Endothelial cell of umbilical vein (primary cell): ENCODE measurements around the gene TRAPPC2L. TPM values are rescaled to one million over a fixed set of nuclear protein-coding genes. Genes with fewer than 3 reads are reported as not detected.

Experiments
- BruUV-seq: library from RNA; stranded (reverse); fragments of 400-500 nt; replicated peaks from 2 replicates; lab custom pipeline; 2021; lab: Mats Ljungman, UMichigan
- CTCF ChIA-PET: fragments of 300-600, 350-600 bp; sonication (Branson Sonifier 250); formaldehyde crosslinking; loops from one replicate; lab custom pipeline; 2021; ENCODE audit warnings: antibody characterized with exemption, inconsistent platforms; lab: Charles Lee
- POLR2A ChIA-PET: fragments of 300-600, 350-600 bp; sonication (Branson Sonifier 250); formaldehyde crosslinking; loops from one replicate; lab custom pipeline; 2021; ENCODE audit warnings: antibody characterized with exemption, inconsistent platforms; lab: Charles Lee
- DNase-seq: peaks from one replicate; pipeline ENCODE4 v3.0.0-alpha.2; 2011; ENCODE audit warnings: low read depth, low spot score
- FAIRE-seq: peaks from 2 replicates; lab custom pipeline; 2011; peaks lifted over from hg19 to GRCh38; lab: Jason Lieb, UNC
- H2AFZ ChIP-seq: 2 replicates; pipeline ENCODE4 v1.6.0; 2012; ENCODE audit warnings: low read depth, low read length, control low read depth, inconsistent platforms
- H3K27ac ChIP-seq: 2 replicates; pipeline ENCODE4 v1.5.1; 2011; ENCODE audit warnings: low read depth, mild to moderate bottlenecking, control low read depth, low read length, moderate library complexity; ENCODE audit not compliant: insufficient read depth
- H3K27me3 ChIP-seq, 2 experiments: 2 replicates each; pipeline versions ENCODE4 v1.6.0 to v1.6.1; 2011; ENCODE audit warnings: low read length in 2 of 2, mixed read lengths in 1 of 2; ENCODE audit not compliant: control insufficient read depth in 2 of 2, insufficient read depth in 2 of 2
- H3K36me3 ChIP-seq, 2 experiments: 2 replicates in 1 of 2; 3 replicates in 1 of 2; pipeline ENCODE4 v1.5.1; 2011; ENCODE audit warnings: low read length in 2 of 2, mild to moderate bottlenecking in 1 of 2, moderate library complexity in 1 of 2; ENCODE audit not compliant: control insufficient read depth in 2 of 2, insufficient read depth in 2 of 2; ENCODE audit errors: extremely low read depth in 1 of 2
- H3K4me1 ChIP-seq: 3 replicates; pipeline ENCODE4 v1.5.1; 2011; ENCODE audit warnings: mild to moderate bottlenecking, low read length; ENCODE audit not compliant: control insufficient read depth, insufficient read depth; ENCODE audit errors: extremely low read depth
- H3K4me2 ChIP-seq: 2 replicates; pipeline ENCODE4 v1.6.1; 2011; ENCODE audit warnings: low read length, control low read depth, mixed read lengths; ENCODE audit not compliant: insufficient read depth
- H3K4me3 ChIP-seq, 3 experiments: fragments of 200-600 bp in 1 of 3; sonication (generic), shearing (Covaris generic) in 1 of 3; replicated peaks in 1 of 3; 2 replicates each; pipeline ENCODE4 v1.5.1; 2011 to 2016; ENCODE audit warnings: control low read depth in 3 of 3, low read length in 3 of 3, mild to moderate bottlenecking in 2 of 3, inconsistent platforms in 1 of 3, low read depth in 1 of 3, moderate library complexity in 1 of 3; ENCODE audit not compliant: insufficient read depth in 1 of 3
- H3K79me2 ChIP-seq: 2 replicates; pipeline ENCODE4 v1.6.0; 2012; ENCODE audit warnings: low read length, inconsistent platforms; ENCODE audit not compliant: control insufficient read depth, insufficient read depth
- H3K9ac ChIP-seq: replicated peaks from 2 replicates; pipeline ENCODE3; 2011; ENCODE audit warnings: low read length, control low read depth; ENCODE audit not compliant: insufficient read depth; ENCODE audit errors: extremely low read depth
- H3K9me1 ChIP-seq: replicated peaks from 3 replicates; pipeline ENCODE4 v1.6.0; 2011; ENCODE audit warnings: mild to moderate bottlenecking, low read length; ENCODE audit not compliant: control insufficient read depth, insufficient read depth; ENCODE audit errors: extremely low read depth
- H3K9me3 ChIP-seq: replicated peaks from 2 replicates; pipeline ENCODE4 v1.5.1; 2012; ENCODE audit warnings: low read length, inconsistent platforms; ENCODE audit not compliant: control insufficient read depth, insufficient read depth
- H4K20me1 ChIP-seq: replicated peaks from 2 replicates; pipeline ENCODE3; 2011; ENCODE audit warnings: mild to moderate bottlenecking, low read length; ENCODE audit not compliant: control insufficient read depth, insufficient read depth; ENCODE audit errors: extremely low read depth
- CTCF ChIP-seq, 2 donors: IDR thresholded peaks; 1 replicate in 1 of 2; 2 replicates in 1 of 2; pipeline ENCODE4 v1.5.1; 2011; ENCODE audit warnings: low read length in 2 of 2, mild to moderate bottlenecking in 2 of 2, moderate library complexity in 2 of 2, control low read depth in 1 of 2, inconsistent platforms in 1 of 2, low read depth in 1 of 2; ENCODE audit not compliant: insufficient read depth in 1 of 2; ENCODE audit errors: extremely low read depth in 1 of 2
- EZH2 ChIP-seq: IDR thresholded peaks from 2 replicates; pipeline ENCODE4 v1.6.1; 2012; ENCODE audit warnings: borderline replicate concordance, low read depth, mild to moderate bottlenecking, moderate library complexity, low read length, inconsistent platforms; ENCODE audit not compliant: severe bottlenecking
- FOS ChIP-seq: IDR thresholded peaks from 2 replicates; pipeline ENCODE4 v1.6.1; 2011; ENCODE audit warnings: mild to moderate bottlenecking, low read length, moderate library complexity, borderline replicate concordance; ENCODE audit not compliant: insufficient read depth
- GATA2 ChIP-seq: IDR thresholded peaks from 2 replicates; pipeline ENCODE4 v1.7.0; 2011; ENCODE audit warnings: low read depth, mild to moderate bottlenecking, moderate library complexity, mixed read lengths, low read length; ENCODE audit not compliant: insufficient read length, insufficient read depth
- JUN ChIP-seq: IDR thresholded peaks from 2 replicates; pipeline ENCODE4 v1.6.1; 2011; ENCODE audit warnings: borderline replicate concordance, low read depth; ENCODE audit not compliant: insufficient read length, insufficient read depth
- MAX ChIP-seq: IDR thresholded peaks from 2 replicates; pipeline ENCODE4 v1.6.1; 2011; ENCODE audit not compliant: insufficient read depth, insufficient read length
- MYC ChIP-seq: IDR thresholded peaks from one replicate; pipeline ENCODE4 v1.6.1; 2011; ENCODE audit warnings: mild to moderate bottlenecking, low read depth, low read length
- POLR2A ChIP-seq: IDR thresholded peaks from 2 replicates; pipeline ENCODE4 v1.6.1; 2012; ENCODE audit warnings: low read depth, mild to moderate bottlenecking, control low read depth, low read length
- POLR2AphosphoS5 ChIP-seq: IDR thresholded peaks from 2 replicates; pipeline ENCODE4 v1.6.1; 2012; ENCODE audit warnings: low read depth, mild to moderate bottlenecking, control low read depth, low read length, moderate library complexity; ENCODE audit not compliant: insufficient read depth
- dilution Hi-C: fragments of 300-500 bp; cut with MboI; formaldehyde crosslinking; loops from one replicate; pipeline ENCODE4 v1.15.0; 2019; ENCODE audit warnings: low sequenced_read_pairs; ENCODE audit not compliant: extremely low pct_ligation_motif_present
- intact Hi-C: fragments of 100-400 bp; cut with micrococcal nuclease; formaldehyde crosslinking; loops from one replicate; pipeline ENCODE4 v1.10.0; 2022
- polyA plus RNA-seq, 4 experiments: library from polyadenylated mRNA; depleted of rRNA in 3 of 4; stranded (reverse) in 3 of 4; unstranded in 1 of 4; fragments of >200 nt; gene quantifications; 2 replicates each; pipeline versions ENCODE4 v1.2.1 to v1.2.3, GENCODE V29; 2011 to 2012; ENCODE audit warnings: missing spikeins in 1 of 4
- total RNA-seq: library from RNA; stranded (reverse); gene quantifications from 2 replicates; pipeline ENCODE4 v1.2.3, GENCODE V29; 2021

TRAPPC2L gene
- total and polyA plus RNA-seq, 2 donors (not counting 3 experiments of a cell fraction or from before 2014, with no cell fraction given), result 61.9 to 131 TPM

GRCh38 chr16:88867581-88868246, 10.8 kb downstream of the TRAPPC2L start:
- no peak for DNase-seq
- Histone ChIP-seq H4K20me1 (no peaks in the 10 kb centered on the region), H3K4me3 (no peak overlapping the region), H3K27me3 (no peaks in the 10 kb centered on the region), H3K4me2 (no peak overlapping the region), H3K9ac (no peak overlapping the region), H3K4me1 (no peaks in the 10 kb centered on the region), H3K9me1 (no peaks in the 10 kb centered on the region), H3K36me3 (no peaks in the 10 kb centered on the region), H3K79me2 (no peaks in the 10 kb centered on the region), H3K27ac (no peak overlapping the region), H3K9me3 (no peaks in the 10 kb centered on the region), H2AFZ (no peak overlapping the region)
- intact Hi-C loops, result no loop called here
- CTCF ChIA-PET, result no interaction called here
- no TSS peak for BruUV-seq
- POLR2A ChIA-PET, result no interaction called here
- dilution Hi-C loops, result no loop called here
- no peak for FAIRE-seq
- TF ChIP-seq MAX, result no peak

- Histone ChIP-seq H2AFZ (no peak overlapping the region), H3K27ac (no peak overlapping the region), H3K79me2 (no peaks in the 10 kb centered on the region), H3K4me2 (no peak overlapping the region), H3K4me1 (no peaks in the 10 kb centered on the region), H3K36me3 (no peaks in the 10 kb centered on the region), H3K9me3 (no peaks in the 10 kb centered on the region), H3K9ac (no peak overlapping the region), H3K9me1 (no peaks in the 10 kb centered on the region), H3K4me3 (no peak overlapping the region), H4K20me1 (no peaks in the 10 kb centered on the region), H3K27me3 (no peaks in the 10 kb centered on the region)
- no TSS peak for BruUV-seq
- intact Hi-C loops (no loop called here), dilution Hi-C loops (no loop called here)
- ChIA-PET CTCF (interaction anchor here (1.3 kb wide), 1 partner anchor 12 kb away, joined by 7 read pairs; the partner anchor contains the start of genes GALNS and TRAPPC2L), POLR2A (no interaction called here)
- FAIRE-seq (no peak), DNase-seq (no peak)
- TF ChIP-seq CTCF (IDR thresholded peaks at IDR 0.05; ENCODE audit: extremely low read depth in 1 of 2, insufficient read depth in 1 of 2, low read depth in 1 of 2, low read length in 2 of 2), result no peak
- no peak for TF ChIP-seq JUN
- TF ChIP-seq POLR2AphosphoS5, result no peak
- TF ChIP-seq MAX, result no peak
- TF ChIP-seq EZH2, result no peak
- no peak for TF ChIP-seq MYC
- TF ChIP-seq GATA2, result no peak
- TF ChIP-seq POLR2A, result no peak
- TF ChIP-seq FOS, result no peak
These were observed 12.2 kb downstream of the TRAPPC2L start for GRCh38 chr16:88868974-88869672.
